GM15510 (cell line): ENCODE data around the gene MAGED1.

Experiments
- POLR2A ChIP-seq: IDR thresholded peaks from 3 replicates; pipeline ENCODE4 v1.6.1; 2011; ENCODE audit warnings: borderline replicate concordance; ENCODE audit not compliant: insufficient read length; ENCODE audit errors: extremely low read depth

Gene MAGED1

DNA sequence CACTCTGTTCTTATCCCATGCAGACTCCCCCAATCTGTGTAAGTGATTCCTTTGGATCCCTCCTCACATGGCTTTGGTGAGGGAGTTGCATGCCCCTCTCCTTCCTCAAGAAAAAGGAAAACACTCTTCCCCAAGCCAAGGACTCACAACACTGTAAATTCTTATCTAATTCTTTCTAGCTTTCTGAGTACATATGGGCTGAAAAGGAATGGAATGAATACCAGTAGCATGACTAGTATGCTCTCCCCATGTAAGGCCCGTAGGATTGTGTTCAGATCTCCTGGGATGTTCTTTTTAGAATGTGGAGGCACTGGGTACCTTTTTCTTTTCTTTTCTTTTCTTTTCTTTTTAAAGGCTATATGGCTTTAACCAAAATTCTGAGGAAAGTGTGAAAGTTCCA, 17.0 kb upstream of the MAGED1 start:
- no peak for TF ChIP-seq POLR2A

GRCh38 chrX:51878056-51878455, 15.4 kb upstream of the MAGED1 start:
- TF ChIP-seq POLR2A, result no peak

- no peak for TF ChIP-seq POLR2A
Observed at GRCh38 chrX:51889851-51890250, 3.6 kb upstream of the MAGED1 start.

DNA sequence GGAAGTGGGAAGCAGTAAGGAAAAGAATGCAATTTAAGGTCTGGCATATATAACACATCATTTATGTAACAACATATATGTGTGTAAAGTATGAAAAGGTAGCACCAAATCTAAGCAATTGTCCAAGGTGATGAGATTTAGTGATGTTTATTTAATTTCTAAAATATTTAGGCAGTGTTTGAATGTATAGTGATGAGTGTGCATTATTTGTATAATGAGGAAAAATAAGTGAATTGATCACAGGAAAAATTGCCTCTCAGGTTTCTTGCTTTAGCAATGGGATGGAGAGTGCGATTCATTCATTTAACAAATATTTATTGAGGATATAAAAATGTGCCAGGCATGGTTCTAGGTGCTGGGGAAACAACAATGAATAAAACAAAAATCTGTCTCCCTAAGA, 2.2 kb upstream of the MAGED1 start:
- TF ChIP-seq POLR2A, result no peak

DNA sequence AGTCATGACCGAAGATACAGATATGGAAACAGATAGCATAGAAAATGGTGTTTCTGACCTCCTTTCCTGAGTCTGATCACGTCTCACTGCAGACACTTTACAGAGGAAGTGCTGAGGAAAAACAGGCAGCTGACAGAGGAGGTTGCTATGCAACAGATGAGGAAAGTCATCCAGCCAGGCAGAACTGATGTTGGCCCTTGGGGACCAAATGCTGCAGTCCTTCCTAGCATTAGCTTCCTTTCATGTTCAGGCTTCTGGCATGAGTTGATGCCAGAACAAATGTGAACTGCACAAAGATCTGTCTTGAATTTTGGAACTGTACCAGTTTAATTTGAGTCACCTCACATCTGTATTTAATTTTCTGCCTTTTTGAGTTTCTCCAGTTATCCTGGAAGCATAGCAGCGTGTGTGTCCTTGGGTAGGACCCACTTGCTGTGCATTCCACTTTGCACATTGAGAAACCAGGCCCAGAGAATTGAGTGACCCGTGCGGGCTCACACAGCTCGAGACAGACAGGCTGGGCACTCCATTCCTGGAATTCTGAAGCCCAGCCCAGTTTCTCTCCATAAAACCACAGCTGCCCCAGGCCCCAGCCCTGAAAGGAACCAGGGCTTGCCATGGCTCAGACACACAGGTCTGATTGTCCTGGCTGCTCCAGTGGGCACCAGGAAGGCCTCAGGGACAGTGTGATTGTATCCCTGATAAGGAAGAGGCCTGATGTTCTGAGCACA, 1.4 kb upstream of the MAGED1 start:
- TF ChIP-seq POLR2A, result no peak

GRCh38 chrX:51893931-51894696, 691 bp downstream of the MAGED1 start:
- no peak for TF ChIP-seq POLR2A

- TF ChIP-seq POLR2A, result no peak
Observed at GRCh38 chrX:51894697-51895336, 1.4 kb downstream of the MAGED1 start.

DNA sequence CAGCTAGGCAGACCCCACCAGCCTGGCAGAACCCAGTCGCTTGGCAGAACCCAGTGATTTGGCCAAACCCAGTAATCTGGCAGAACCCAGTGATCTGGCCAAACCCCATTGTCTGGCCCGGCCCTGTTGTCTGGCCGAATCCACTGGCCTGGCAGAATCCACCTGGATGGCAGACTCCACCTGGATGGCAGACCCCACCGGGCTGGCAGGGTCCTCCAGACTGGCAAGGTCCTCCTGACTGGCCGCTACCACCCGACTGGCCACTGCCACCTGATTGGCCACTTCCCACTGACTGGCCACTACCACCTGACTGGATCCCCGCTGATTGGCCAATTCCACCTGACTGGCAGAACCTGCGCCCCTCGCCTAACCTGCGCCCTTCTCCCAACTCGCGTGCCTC, 3.2 kb downstream of the MAGED1 start:
- no peak for TF ChIP-seq POLR2A

DNA sequence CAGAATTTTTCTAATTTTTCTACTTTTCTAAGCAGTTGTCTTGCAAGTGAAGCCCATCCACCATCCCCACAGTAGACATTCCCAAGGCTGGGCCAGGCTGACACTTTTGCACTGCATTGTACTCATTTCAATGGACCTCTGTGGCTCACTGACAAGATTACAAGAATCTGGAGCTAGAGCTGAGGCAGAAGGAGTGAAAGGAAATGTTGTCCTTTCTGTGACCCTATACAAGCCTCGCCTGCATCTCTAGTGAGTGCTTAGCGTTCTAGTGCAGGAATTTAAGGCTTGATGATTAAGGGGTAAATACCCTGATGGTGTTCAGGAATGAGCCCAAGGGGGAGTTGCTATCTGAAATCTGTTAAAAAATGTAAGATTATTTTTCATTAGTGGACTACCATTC, 6.3 kb downstream of the MAGED1 start:
- TF ChIP-seq POLR2A, result no peak

GRCh38 chrX:51902510-51903050, 9.2 kb downstream of the MAGED1 start:
- TF ChIP-seq POLR2A, result no peak

DNA sequence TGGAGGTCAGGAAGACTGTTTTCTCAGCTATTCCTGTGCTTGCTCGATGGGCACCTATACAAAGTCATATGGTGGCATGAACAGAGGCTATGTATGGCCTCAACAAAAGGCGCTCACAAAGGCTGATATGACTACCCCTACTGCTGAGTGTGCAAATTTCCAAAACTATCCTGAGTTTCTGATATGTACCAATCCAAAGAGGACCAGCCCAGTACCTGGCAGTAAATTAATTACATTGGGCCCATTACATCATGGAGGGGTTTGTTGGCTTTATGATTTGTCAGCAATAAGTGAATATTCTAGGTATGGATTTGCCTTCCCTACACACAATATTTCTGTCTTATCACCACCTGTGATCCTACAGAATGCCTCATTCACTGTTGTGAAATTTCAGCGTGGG, 12.3 kb downstream of the MAGED1 start:
- no peak for TF ChIP-seq POLR2A

- no peak for TF ChIP-seq POLR2A
Observed at GRCh38 chrX:51917604-51918003, 24.2 kb downstream of the MAGED1 start.

DNA sequence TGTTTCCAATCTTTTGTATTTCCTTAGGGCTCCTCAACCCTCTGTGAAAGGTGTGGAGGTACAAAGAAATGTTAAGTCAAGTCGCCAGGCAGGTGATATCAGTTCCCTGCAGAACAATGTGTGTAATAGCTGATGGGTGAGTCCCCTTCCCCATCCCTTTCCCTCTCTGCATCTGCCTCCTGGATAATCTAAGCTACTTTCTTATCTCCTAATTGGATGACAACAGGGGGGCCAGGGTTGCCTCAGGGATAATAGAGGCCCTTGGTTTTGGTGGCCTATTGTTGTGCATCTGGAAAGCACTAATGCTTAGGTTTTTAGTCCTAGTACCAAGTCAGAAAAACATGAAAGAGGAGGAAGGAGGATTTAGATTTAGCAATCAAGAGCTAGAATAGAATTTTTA, 29.1 kb downstream of the MAGED1 start:
- no peak for TF ChIP-seq POLR2A

GRCh38 chrX:51931566-51932150, 38.2 kb downstream of the MAGED1 start:
- no peak for TF ChIP-seq POLR2A
